Skeletal muscle cell (primary cell): Measurements from ENCODE around the gene POLR2L.

Experiments
- DNase-seq: peaks from one replicate; pipeline ENCODE4 v3.0.0-alpha.2; 2010; ENCODE audit warnings: low read depth
- H3K4me3 ChIP-seq: 2 replicates; pipeline ENCODE4 v1.5.1; 2011; ENCODE audit warnings: low read depth, mild to moderate bottlenecking, control low read depth, low read length, moderate library complexity

The POLR2L gene

DNA sequence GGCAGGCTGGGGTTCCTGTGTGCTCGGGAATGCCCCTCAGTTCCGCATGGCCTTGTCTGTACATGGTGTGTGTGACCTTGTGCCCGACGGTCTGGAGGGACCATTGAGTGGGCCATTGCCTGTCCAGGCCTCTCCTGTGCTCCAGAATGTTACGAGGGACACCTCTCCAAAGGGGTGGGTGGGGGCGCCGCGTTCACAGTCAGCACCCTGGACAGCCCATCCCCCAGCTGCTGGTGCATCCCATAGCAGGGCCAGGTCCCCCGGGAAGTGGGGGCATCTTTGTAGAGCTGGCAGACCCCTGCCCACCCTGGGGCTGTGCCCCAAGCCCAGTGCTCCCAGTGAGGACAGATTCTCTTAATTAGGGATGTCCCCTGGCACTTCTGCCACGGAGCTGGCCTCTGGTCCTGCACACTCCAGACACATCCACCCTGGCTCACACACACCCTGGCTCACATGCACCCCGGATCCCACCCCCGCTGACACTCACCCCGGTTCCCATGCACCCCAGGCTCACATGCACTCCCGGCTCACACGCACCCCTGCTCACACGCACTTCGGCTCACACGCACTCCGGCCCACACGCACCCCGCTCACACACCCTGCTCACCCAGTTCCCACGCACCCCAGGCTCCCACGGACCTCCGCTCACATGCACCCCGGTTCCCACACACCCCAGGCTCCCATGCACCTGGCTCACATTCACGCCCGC, 15.9 kb upstream of the POLR2L start:
- H3K4me3 ChIP-seq = no peak overlapping the region
- no peak for DNase-seq

DNA sequence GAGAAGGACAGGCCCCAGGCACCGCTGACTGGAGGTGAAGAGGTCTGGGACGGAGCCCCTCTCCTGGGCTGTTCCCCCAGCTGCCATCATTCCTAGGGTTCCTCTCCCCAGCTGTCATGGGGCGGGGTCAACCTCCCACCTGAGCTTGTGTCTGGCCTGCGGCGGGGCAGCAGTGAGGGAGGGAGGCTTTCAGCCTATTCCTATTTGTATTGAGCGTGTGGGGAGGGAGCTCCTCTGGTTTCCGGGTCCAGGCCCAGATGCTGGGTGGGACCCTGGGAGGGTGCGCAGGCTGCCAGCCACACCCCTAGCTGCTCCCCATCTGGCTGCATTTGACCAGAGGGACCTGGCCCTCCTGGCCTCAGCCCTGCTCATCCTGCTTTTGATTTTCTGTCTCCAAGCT, 14.1 kb upstream of the POLR2L start:
- no peak for DNase-seq
- H3K4me3 ChIP-seq = no peak overlapping the region

GRCh38 chr11:855796-856195, 13.5 kb upstream of the POLR2L start:
- H3K4me3 ChIP-seq = no peak overlapping the region
- no peak for DNase-seq

- no peak overlapping the region for H3K4me3 ChIP-seq
- no peak for DNase-seq
These were observed 13.0 kb upstream of the POLR2L start for GRCh38 chr11:855330-855674.

DNA sequence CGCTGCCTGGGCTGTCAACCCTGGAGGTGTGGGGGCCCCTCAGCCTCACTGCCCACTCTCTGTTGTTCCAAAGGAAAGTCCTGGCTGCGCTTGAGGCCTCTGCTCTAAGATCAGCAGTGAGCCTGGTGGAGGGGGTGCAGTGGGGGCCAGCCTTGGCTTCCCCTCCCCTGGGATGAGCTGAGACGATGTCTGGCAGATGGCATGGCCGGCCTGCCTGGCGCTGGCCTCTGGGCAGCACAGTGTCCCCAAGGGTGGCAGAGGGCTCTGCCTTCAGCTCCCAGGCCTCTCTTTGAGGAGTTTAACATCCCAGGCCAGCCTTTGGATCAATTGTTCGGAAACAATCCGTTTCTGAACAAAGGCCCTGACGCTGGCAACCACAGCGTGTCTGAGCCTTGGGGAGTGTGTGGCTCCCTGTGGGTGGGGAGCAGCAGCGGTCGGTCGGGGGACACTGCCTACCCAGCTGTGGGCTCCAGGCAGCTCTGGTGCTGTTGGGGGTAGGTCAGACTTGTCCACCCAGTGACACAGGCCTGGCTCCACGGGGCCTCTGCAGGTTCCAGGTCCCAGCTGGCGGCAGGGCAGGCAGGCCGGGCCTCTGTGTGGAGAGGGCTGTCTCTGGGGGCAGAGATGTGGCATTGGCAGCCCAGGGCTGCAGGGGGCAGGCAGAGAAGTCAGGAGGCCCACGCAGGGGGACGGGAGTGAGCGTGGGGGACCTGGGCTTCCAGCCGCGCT, 12.4 kb upstream of the POLR2L start:
- no peak for DNase-seq
- H3K4me3 ChIP-seq = no peak overlapping the region

GRCh38 chr11:853682-854448, 11.5 kb upstream of the POLR2L start:
- H3K4me3 ChIP-seq = no peak overlapping the region
- DNase-seq = no peak

GRCh38 chr11:852762-853161, 10.4 kb upstream of the POLR2L start:
- no peak for DNase-seq
- no peak overlapping the region for H3K4me3 ChIP-seq

- no peak for DNase-seq
- H3K4me3 ChIP-seq = peak overlapping the region; percentile 53
These were observed 8.7 kb upstream of the POLR2L start for GRCh38 chr11:850775-851763.

- H3K4me3 ChIP-seq = peak overlapping the region; percentile 53
- no peak for DNase-seq
These were observed 7.8 kb upstream of the POLR2L start for GRCh38 chr11:849951-850774.

GRCh38 chr11:849104-849824, 6.9 kb upstream of the POLR2L start:
- peak overlapping the region; percentile 53 for H3K4me3 ChIP-seq
- no peak for DNase-seq

- no peak overlapping the region for H3K4me3 ChIP-seq
- DNase-seq = no peak
These were observed 6.1 kb upstream of the POLR2L start for GRCh38 chr11:848380-848931.

DNA sequence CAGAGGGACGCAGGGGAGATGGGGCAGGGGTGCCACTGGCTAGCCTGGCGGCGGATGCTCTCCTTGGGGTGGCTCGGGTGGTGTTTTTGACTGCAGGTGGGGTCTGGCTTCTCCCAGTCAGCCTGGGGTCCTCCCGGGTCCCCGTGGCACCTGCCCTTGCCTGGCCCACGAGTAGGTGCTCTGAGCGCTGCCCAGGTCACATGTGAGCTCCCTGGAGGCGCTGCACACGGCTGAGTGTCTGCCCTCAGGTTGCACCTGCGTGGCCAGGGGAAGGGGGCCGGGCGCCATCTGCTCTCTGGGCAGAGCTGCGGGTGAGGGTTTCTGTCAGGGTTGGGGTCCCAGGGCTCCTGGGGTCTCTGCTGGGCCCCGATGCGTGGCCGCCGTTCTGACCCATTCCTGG, 5.5 kb upstream of the POLR2L start:
- no peak overlapping the region for H3K4me3 ChIP-seq
- no peak for DNase-seq

DNA sequence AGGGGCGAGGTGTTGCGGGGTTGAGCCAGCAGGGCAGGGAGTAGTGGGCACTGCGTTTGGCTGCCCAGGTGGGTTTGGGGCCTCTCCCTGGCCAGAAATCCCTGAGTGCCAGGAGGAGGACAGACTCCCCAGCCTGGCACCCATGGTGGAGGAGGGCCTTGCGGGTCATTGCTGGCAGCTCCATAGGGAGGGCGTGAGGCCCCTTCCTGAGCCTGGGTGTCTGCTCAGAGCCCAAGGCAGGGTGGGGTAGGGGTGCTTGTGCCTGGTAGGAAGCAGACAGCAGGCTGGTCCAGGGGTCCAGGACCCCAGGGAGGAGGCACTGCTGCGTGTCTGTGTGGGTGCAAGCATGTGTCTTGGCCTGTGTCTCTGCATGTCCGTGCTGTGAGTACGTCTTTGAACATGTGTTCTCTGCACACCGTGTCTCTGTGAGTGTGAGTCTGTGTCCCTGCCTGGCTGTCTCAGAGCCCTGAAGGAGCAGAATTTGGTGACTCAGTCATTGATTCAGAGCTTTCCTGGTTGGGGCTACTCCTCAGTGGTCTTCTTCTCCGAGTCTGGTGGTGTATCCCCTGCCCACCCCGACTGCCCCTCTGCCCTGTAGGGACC, 4.3 kb upstream of the POLR2L start:
- no peak for DNase-seq

GRCh38 chr11:845872-846495, 3.7 kb upstream of the POLR2L start:
- no peak for DNase-seq
- peak overlapping the region; percentile 7 for H3K4me3 ChIP-seq

More for the DNA sequence above, 4.3 kb upstream of the POLR2L start:
- no peak overlapping the region for H3K4me3 ChIP-seq

GRCh38 chr11:844693-845644, 2.6 kb upstream of the POLR2L start:
- peak overlapping the region; percentile 96 for H3K4me3 ChIP-seq
- DNase-seq = peak; percentile 73
